Cardiac ventricle fibroblast (primary cell): ENCODE data around the gene PCNT. TPM values are rescaled to one million over a fixed set of nuclear protein-coding genes. Genes with fewer than 3 reads are reported as not detected.

Source experiments
- total RNA-seq: library from RNA; depleted of rRNA; stranded (reverse); fragments of >200 nt; gene quantifications from 2 replicates; pipeline ENCODE4 v1.2.3, GENCODE V29; 2015

PCNT gene, protein sequence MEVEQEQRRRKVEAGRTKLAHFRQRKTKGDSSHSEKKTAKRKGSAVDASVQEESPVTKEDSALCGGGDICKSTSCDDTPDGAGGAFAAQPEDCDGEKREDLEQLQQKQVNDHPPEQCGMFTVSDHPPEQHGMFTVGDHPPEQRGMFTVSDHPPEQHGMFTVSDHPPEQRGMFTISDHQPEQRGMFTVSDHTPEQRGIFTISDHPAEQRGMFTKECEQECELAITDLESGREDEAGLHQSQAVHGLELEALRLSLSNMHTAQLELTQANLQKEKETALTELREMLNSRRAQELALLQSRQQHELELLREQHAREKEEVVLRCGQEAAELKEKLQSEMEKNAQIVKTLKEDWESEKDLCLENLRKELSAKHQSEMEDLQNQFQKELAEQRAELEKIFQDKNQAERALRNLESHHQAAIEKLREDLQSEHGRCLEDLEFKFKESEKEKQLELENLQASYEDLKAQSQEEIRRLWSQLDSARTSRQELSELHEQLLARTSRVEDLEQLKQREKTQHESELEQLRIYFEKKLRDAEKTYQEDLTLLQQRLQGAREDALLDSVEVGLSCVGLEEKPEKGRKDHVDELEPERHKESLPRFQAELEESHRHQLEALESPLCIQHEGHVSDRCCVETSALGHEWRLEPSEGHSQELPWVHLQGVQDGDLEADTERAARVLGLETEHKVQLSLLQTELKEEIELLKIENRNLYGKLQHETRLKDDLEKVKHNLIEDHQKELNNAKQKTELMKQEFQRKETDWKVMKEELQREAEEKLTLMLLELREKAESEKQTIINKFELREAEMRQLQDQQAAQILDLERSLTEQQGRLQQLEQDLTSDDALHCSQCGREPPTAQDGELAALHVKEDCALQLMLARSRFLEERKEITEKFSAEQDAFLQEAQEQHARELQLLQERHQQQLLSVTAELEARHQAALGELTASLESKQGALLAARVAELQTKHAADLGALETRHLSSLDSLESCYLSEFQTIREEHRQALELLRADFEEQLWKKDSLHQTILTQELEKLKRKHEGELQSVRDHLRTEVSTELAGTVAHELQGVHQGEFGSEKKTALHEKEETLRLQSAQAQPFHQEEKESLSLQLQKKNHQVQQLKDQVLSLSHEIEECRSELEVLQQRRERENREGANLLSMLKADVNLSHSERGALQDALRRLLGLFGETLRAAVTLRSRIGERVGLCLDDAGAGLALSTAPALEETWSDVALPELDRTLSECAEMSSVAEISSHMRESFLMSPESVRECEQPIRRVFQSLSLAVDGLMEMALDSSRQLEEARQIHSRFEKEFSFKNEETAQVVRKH (N-terminal part only)
- 18.0 and 21.5 TPM in 2 replicates for total RNA-seq

DNA sequence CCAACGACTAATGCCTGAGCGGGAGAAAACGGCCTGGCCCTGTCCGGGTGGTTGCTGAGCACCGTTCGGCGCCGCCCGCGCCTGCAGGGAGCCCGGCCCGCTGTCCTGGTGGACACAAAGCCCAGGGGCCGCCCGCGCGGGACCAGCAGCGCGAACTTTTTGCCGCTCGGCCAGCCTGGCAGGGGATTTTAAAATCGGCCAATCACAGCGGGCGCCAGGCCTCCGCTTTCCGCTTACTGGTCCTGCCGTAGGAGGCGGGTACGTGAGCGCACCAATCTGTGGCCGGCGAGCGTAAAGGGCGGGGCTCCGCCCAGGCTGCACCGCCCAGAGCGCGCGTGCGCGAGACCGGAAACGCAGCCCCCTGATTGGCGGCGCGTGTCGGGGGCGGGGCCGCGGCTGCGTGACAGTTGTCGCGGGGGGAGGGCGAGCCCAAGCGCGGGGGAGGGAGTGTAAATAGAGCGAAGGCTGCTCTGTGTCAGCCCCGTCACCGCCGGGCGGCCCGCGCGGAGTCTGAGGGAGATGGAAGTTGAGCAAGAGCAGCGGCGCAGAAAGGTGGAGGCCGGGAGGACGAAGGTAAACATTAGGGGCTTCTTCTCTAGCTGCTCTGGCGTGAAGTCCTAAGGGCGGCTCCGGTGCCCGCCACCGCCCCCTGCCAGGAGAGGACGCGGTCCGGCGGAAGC is at the start of gene PCNT, which contains the start of gene C21orf58:
TSS of gene PCNT (plus strand) at position 447 of the 680 bp plus-strand sequence. CDS start at position 520, 73 bp downstream.
TSS of gene C21orf58 (minus strand) at position 161 of the 680 bp plus-strand sequence. CDS start 1,132 bp downstream, outside the sequence.

DNA sequence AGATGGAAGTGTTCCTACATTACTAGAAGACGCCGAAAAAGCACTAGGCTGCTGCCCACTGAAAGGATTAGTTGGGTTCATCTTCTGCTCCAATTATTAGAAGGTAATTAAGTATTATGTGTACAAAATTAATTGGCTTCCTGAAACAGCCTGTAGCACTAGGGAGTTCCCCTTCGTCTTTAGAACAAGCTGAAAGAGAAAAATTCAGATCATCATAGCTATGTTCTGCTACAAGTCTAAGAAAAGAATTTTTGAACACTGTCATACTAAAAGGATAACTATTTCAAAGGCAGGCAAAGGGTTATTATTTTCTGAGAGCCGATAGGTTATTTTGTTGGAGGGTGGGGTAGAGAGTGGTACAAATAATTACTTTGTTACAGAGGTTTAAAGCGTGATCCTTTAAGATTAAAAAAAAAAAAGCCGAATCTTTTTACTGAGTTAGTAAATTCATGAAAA is 38.7 kb upstream of the PCNT start, which contains the start of gene MCM3AP:
TSS of gene MCM3AP (minus strand) at position 406 of the 456 bp plus-strand sequence. CDS start at position 81, 325 bp downstream.

DNA sequence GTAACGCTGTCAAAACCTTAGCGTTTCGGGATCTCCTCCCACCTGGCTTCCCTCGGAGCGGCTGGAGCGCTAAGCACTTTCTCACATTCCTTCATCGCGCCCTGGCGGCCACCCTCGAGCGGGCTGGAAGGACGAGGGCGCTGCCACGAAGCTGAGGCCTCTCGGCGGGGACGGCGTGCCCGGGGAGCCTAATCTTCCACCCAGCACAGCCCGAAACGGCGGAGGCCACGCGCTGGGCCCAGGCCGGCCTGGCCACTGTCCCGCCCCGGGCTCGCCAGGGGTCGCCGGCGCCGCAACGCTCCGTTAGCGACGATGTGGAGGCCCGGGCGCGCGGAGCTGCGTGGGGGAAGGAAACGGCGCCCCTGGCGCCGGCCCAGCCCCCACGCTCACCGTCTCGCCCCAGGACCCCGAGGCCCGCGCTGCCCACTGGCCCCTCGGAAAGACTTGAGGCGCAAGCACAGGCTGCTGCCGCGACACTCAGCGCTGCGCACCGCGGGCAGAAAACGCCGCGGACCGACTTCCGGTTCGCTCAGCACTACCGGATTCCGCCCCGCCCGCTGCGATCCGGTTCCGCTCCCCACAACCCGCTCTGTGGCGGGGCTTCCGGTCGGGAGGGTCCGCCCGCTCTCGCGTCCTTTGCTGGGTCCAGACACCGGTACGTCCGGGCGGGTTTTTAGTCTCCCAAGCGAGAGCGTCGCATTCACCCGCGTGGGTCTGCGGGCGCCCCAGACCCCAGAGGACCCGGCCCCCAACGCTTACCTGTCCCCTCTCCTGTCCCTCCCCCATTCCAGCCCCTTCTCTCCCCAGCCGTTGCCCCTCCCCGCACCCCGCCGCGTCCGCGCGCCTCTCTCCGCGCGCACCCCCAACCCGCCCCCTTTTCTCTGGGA is 38.0 kb upstream of the PCNT start, which contains the start of gene YBEY:
TSS of gene YBEY (plus strand) at position 582 of the 887 bp plus-strand sequence. CDS start 572 bp downstream, outside the sequence.

DNA sequence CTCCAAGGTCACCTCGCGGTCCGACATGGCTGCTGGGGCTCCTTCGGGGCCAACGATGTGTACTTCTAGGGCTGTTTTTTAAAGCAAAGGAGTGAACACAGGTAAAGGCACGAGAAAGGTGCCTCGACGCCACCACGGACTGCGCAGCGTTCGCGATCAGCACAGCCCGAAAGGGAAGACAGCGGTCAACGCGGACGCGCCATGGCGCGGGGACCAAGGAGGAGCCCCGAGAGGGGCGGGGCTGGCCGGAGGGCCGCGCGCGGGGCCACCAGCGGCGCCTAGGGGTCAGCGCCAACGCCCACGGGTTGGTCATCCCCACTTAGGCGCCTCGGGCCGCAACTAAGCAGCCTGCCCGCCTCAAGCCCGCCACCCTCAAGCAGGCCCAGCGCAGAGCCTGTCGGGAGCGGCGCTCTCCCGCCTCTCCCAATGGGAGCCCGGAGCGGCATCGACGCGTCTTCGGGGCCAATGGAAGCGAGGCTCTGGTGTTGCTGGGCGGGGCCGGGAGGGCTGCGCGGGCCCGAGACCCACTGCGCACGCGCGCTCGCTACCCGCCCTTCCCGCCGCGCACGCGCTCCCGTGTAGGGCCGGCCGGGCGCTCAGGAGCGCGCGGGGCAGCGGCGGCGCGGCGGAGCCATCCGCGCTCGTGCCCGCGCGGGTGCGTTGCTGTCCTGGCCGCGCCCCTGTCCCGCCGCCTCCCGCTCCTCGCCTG is 134.5 kb downstream of the PCNT start, which contains the start of gene DIP2A:
TSS of gene DIP2A (plus strand) at position 577 of the 709 bp plus-strand sequence. CDS start 241 bp downstream, outside the sequence.

Other genes with a start within 250 kb of the PCNT start
- gene COL6A2, start 226.0 kb upstream of the PCNT start, total RNA-seq: 5,191 and 6,443 TPM in 2 replicates
- gene FTCD, start 168.6 kb upstream of the PCNT start, total RNA-seq: not detected in 2 replicates
- gene SPATC1L, start 139.7 kb upstream of the PCNT start, total RNA-seq: 22.2 and 26.4 TPM in 2 replicates
- 61.1 and 66.4 TPM in 2 replicates for gene LSS, start 95.4 kb upstream of the PCNT start, total RNA-seq
- 48.5 and 49.3 TPM in 2 replicates for gene MCM3AP, start 38.5 kb upstream of the PCNT start, total RNA-seq
- 28.9 and 29.6 TPM in 2 replicates for gene YBEY, start 37.8 kb upstream of the PCNT start, total RNA-seq
- gene C21orf58, start 286 bp upstream of the PCNT start, total RNA-seq: 1.3 and 2.3 TPM in 2 replicates
- gene DIP2A, start 134.7 kb downstream of the PCNT start, total RNA-seq: 17.1 and 18.9 TPM in 2 replicates